Right atrium auricular region (tissue), 2 donors: ENCODE measurements around the gene PABPC1L. TPM values are rescaled to one million over a fixed set of nuclear protein-coding genes. Genes with fewer than 3 reads are reported as not detected.
A peak's percentile ranks its signal among the peaks of the same experiment; 100 is the strongest.

Experiments
- DNase-seq: peaks from one replicate; pipeline ENCODE4 v3.0.0-alpha.2; 2019; ENCODE audit warnings: low spot score
- H3K27ac ChIP-seq, 2 donors: fragments of 200-600 bp; sonication (generic); 1 replicate in 1 of 2; 2 replicates in 1 of 2; pipeline ENCODE4 v1.5.1; 2016 to 2019
- H3K27me3 ChIP-seq, 2 donors: fragments of 200-600 bp; sonication (generic); one replicate each; pipeline versions ENCODE4 v1.5.1 to v1.6.0; 2017 to 2019
- H3K36me3 ChIP-seq: fragments of 200-600 bp; sonication (generic); one replicate; pipeline ENCODE4 v1.5.1; 2016
- H3K4me1 ChIP-seq, 2 donors: fragments of 200-600 bp; sonication (generic); one replicate each; pipeline versions ENCODE4 v1.5.1 to v1.6.0; 2017 to 2019
- H3K4me3 ChIP-seq, 2 donors: fragments of 200-600 bp; sonication (generic); 1 replicate in 1 of 2; 2 replicates in 1 of 2; pipeline ENCODE4 v1.5.1; 2017 to 2019; ENCODE audit warnings: mild to moderate bottlenecking in 1 of 2, moderate library complexity in 1 of 2
- H3K9me3 ChIP-seq, 2 donors: fragments of 200-600 bp; sonication (generic); one replicate each; pipeline ENCODE4 v1.5.1; 2019
- CTCF ChIP-seq, 2 donors: fragments of 200-600 bp; sonication (generic); IDR thresholded peaks; one replicate each; pipeline ENCODE4 v1.5.1; 2019; ENCODE audit warnings: antibody characterized with exemption in 2 of 2
- total RNA-seq, 2 donors: library from RNA; depleted of rRNA; stranded (reverse); fragments of >200 nt; gene quantifications; one replicate each; pipeline ENCODE4 v1.1.0, GENCODE V29; 2016

Gene PABPC1L
- total RNA-seq, 2 donors from 2014 or later = 1.5 to 2.3 TPM

DNA sequence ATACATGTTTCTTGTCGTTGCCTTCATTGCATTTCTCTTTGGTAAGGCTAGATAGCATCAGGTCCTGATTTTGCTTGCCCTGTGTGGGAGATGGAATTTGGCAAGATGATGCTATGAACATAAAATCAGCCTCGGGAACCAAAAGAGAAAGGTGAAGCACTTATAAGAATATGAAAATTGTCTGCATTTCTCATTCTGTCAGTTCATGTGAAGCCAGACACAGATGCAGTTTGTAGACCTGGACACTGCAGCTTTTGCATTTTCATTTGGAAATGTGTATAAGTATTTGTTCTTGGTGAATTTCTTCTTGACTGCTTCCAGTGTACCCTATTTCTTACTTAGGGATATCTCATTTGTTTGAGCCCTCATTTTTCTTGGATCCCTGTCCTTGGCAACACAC, 23.0 kb upstream of the PABPC1L start:
- H3K27ac ChIP-seq = no peak overlapping the region
- TF ChIP-seq CTCF (IDR thresholded peaks at IDR 0.05) = no peak
- H3K27me3 ChIP-seq = no peaks in the 10 kb centered on the region
- no peak for DNase-seq
- peak overlapping the region; percentile 95 to 99 for H3K4me3 ChIP-seq
- no peaks in the 10 kb centered on the region for H3K9me3 ChIP-seq
- H3K36me3 ChIP-seq = no peaks in the 10 kb centered on the region
- H3K4me1 ChIP-seq = peaks cover 0 to 59% of the 10 kb centered on the region in 2 donors

GRCh38 chr20:44887466-44887865, 22.4 kb upstream of the PABPC1L start:
- Histone ChIP-seq H3K4me3 (no peak overlapping the region), H3K4me1 (peaks cover 0 to 60% of the 10 kb centered on the region in 2 donors), H3K9me3 (no peaks in the 10 kb centered on the region), H3K36me3 (no peaks in the 10 kb centered on the region), H3K27ac (no peak overlapping the region), H3K27me3 (no peaks in the 10 kb centered on the region)
- TF ChIP-seq CTCF (IDR thresholded peaks at IDR 0.05) = no peak
- no peak for DNase-seq

- Histone ChIP-seq H3K4me1 (peaks cover 0 to 66% of the 10 kb centered on the region in 2 donors), H3K9me3 (no peaks in the 10 kb centered on the region), H3K27ac (no peak overlapping the region), H3K36me3 (no peaks in the 10 kb centered on the region), H3K4me3 (no peak overlapping the region), H3K27me3 (no peaks in the 10 kb centered on the region)
- peak in 1 of 2 donors; percentile 27 for TF ChIP-seq CTCF (IDR thresholded peaks at IDR 0.05)
- no peak for DNase-seq
Measured at GRCh38 chr20:44888226-44889103, 21.4 kb upstream of the PABPC1L start.

- no peak for DNase-seq
- H3K9me3 ChIP-seq = no peaks in the 10 kb centered on the region
- no peaks in the 10 kb centered on the region for H3K27me3 ChIP-seq
- no peaks in the 10 kb centered on the region for H3K36me3 ChIP-seq
- H3K4me1 ChIP-seq = peaks cover 0 to 83% of the 10 kb centered on the region in 2 donors
- H3K4me3 ChIP-seq = no peak overlapping the region
- TF ChIP-seq CTCF (IDR thresholded peaks at IDR 0.05) = no peak
- no peak overlapping the region for H3K27ac ChIP-seq
Measured at GRCh38 chr20:44891826-44892225, 18.0 kb upstream of the PABPC1L start.

GRCh38 chr20:44894959-44895358, 14.9 kb upstream of the PABPC1L start:
- H3K4me3 ChIP-seq = no peak overlapping the region
- peaks cover 0 to 75% of the 10 kb centered on the region in 2 donors for H3K4me1 ChIP-seq
- DNase-seq = no peak
- no peak overlapping the region for H3K27ac ChIP-seq
- H3K27me3 ChIP-seq = no peaks in the 10 kb centered on the region
- H3K36me3 ChIP-seq = no peaks in the 10 kb centered on the region
- no peaks in the 10 kb centered on the region for H3K9me3 ChIP-seq
- no peak for TF ChIP-seq CTCF (IDR thresholded peaks at IDR 0.05)
